Psoas muscle (tissue), 8 donors: ENCODE data around the gene HIPK4. TPM values are rescaled to one million over a fixed set of nuclear protein-coding genes. Genes with fewer than 3 reads are reported as not detected.

Experiments used
- ATAC-seq, 4 donors: fragments of 200-7000 bp; cut with Tn5 transposase; one replicate each; pipeline ENCODE4 v1.9.1; 2020; ENCODE audit warnings: moderate library complexity in 3 of 4, mild to moderate bottlenecking in 2 of 4
- DNase-seq, 2 donors: peaks; one replicate each; pipeline ENCODE4 v3.0.0-alpha.2; 2020
- H3K27ac ChIP-seq: fragments of 200-600 bp; one replicate; pipeline ENCODE4 v1.8.0; 2022
- H3K27me3 ChIP-seq, 3 donors: fragments of 200-600 bp in 1 of 3; one replicate each; pipeline versions ENCODE4 v1.6.1 to v1.8.0; 2013 to 2022; ENCODE audit warnings: low read length in 2 of 3, mild to moderate bottlenecking in 2 of 3, moderate library complexity in 1 of 3; ENCODE audit not compliant: insufficient read depth in 3 of 3
- H3K36me3 ChIP-seq, 2 donors: fragments of 200-600 bp in 1 of 2; one replicate each; pipeline versions ENCODE4 v1.6.1 to v1.8.0; 2013 to 2022; ENCODE audit warnings: low read depth in 1 of 2, mild to moderate bottlenecking in 1 of 2, moderate library complexity in 1 of 2; ENCODE audit not compliant: insufficient read depth in 1 of 2
- H3K4me1 ChIP-seq: fragments of 200-600 bp; one replicate; pipeline ENCODE4 v1.8.0; 2022
- H3K4me3 ChIP-seq: fragments of 200-600 bp; one replicate; pipeline ENCODE4 v1.8.0; 2022; ENCODE audit warnings: mild to moderate bottlenecking
- H3K9me3 ChIP-seq: fragments of 200-600 bp; one replicate; pipeline ENCODE4 v1.8.0; 2022
- CTCF ChIP-seq: fragments of 200-600 bp; IDR thresholded peaks from one replicate; pipeline ENCODE4 v1.8.0; 2022; ENCODE audit warnings: antibody characterized with exemption
- WGBS, 3 donors: extraction: QIAGEN DNeasy Blood & Tissue Kit; methylation state at CpG; one replicate each; pipeline versions ENCODE4 v1.1.6 to v1.1.7; 2013; 5-methylcytosine and 5-hydroxymethylcytosine counted together
- intact Hi-C, 2 donors: fragments of 100-400 bp; cut with DNase I; formaldehyde crosslinking; loops; one replicate each; pipeline versions ENCODE4 v1.11.0 to v1.14.2; 2022
- polyA plus RNA-seq, 3 donors: library from polyadenylated mRNA; stranded (reverse); fragments of 200-250 nt; gene quantifications; one replicate each; pipeline ENCODE4 v1.2.3, GENCODE V29; 2013
- total RNA-seq, 4 donors: library from RNA; stranded (reverse); fragmentation: NEBNext Ultra II Directional in 2 of 4; extraction: Animal tissue kit (Norgen Biotek cat#: 25700) in 2 of 4; gene quantifications; one replicate each; pipeline versions ENCODE4 v1.2.1 to v1.2.4, GENCODE V29; 2021 to 2023
- donor health status: healthy with polysubstance abuse.
- donor health status: DM: no; HTN: no; CAD: no; lungs with moderate emphysema.
- donor health status: Bipolar disorder and iron deficiency.
- donor health status: healthy.
- donor health status: DM: yes; HTN: yes; CAD: no.
- donor health status: DM: no; HTN: no; CAD: no.
- donor health status: DM: no; HTN: no; CAD: no.
- donor health status: DM: yes; HTN: yes; CAD: no.

The HIPK4 gene
- total and polyA plus RNA-seq, 7 donors: 0.03 to 0.11 (median 0.08) TPM; not detected in 4

DNA sequence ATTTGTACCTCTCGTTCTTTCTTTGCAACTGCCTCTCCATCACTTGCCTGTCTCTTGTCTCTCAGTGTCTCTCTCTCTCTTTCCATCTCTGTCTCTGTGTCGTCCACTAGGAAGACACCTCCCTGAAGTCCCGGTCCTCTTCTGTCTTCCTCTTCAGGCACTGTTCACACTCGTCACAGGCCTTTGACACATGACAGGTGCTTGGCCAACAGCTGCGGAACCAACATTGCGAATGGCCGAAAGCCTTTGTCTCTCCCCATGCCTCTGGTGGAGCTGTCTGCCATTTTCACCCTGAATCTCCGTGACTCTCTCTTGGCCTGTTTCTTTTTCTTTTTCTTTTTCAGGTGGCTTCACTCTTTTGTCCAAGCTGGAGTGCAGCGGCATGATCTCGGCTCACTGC is 2.8 kb downstream of the HIPK4 start:
- no peaks in the 10 kb centered on the region for H3K4me1 ChIP-seq
- H3K27ac ChIP-seq: no peak overlapping the region
- no peak for DNase-seq
- WGBS, 3 donors: 59 to 64% (median 61%) methylated on average over 10 of the region's 10 CpGs
- intact Hi-C loops: no loop called here
- no peak overlapping the region for H3K4me3 ChIP-seq
- no peak for TF ChIP-seq CTCF
- H3K27me3 ChIP-seq: no peaks in the 10 kb centered on the region
- H3K9me3 ChIP-seq: no peaks in the 10 kb centered on the region
- no peak for ATAC-seq
- no peaks in the 10 kb centered on the region for H3K36me3 ChIP-seq

GRCh38 chr19:40383668-40384248 is 6.2 kb downstream of the HIPK4 start:
- no peak for DNase-seq
- intact Hi-C loops: no loop called here

GRCh38 chr19:40381321-40381720 is 8.7 kb downstream of the HIPK4 start:
- H3K27me3 ChIP-seq: no peaks in the 10 kb centered on the region
- TF ChIP-seq CTCF: no peak
- DNase-seq: no peak
- no peak overlapping the region for H3K4me3 ChIP-seq
- 75 to 92% (median 79%) methylated on average over 3 of the region's 3 CpGs for WGBS, 3 donors
- ATAC-seq: no peak
- H3K4me1 ChIP-seq: no peaks in the 10 kb centered on the region
- H3K36me3 ChIP-seq: peaks cover 0 to 36% of the 10 kb centered on the region in 2 donors
- H3K9me3 ChIP-seq: no peaks in the 10 kb centered on the region
- no peak overlapping the region for H3K27ac ChIP-seq
- intact Hi-C loops: no loop called here

More at GRCh38 chr19:40383668-40384248, 6.2 kb downstream of the HIPK4 start:
- 76 to 84% (median 81%) methylated on average over 28 of the region's 28 CpGs for WGBS, 3 donors
- H3K9me3 ChIP-seq: no peaks in the 10 kb centered on the region
- no peaks in the 10 kb centered on the region for H3K4me1 ChIP-seq
- peaks cover 0 to 18% of the 10 kb centered on the region in 2 donors for H3K36me3 ChIP-seq
- H3K4me3 ChIP-seq: no peak overlapping the region
- no peaks in the 10 kb centered on the region for H3K27me3 ChIP-seq
- no peak overlapping the region for H3K27ac ChIP-seq
- ATAC-seq: no peak
- TF ChIP-seq CTCF: no peak

DNA sequence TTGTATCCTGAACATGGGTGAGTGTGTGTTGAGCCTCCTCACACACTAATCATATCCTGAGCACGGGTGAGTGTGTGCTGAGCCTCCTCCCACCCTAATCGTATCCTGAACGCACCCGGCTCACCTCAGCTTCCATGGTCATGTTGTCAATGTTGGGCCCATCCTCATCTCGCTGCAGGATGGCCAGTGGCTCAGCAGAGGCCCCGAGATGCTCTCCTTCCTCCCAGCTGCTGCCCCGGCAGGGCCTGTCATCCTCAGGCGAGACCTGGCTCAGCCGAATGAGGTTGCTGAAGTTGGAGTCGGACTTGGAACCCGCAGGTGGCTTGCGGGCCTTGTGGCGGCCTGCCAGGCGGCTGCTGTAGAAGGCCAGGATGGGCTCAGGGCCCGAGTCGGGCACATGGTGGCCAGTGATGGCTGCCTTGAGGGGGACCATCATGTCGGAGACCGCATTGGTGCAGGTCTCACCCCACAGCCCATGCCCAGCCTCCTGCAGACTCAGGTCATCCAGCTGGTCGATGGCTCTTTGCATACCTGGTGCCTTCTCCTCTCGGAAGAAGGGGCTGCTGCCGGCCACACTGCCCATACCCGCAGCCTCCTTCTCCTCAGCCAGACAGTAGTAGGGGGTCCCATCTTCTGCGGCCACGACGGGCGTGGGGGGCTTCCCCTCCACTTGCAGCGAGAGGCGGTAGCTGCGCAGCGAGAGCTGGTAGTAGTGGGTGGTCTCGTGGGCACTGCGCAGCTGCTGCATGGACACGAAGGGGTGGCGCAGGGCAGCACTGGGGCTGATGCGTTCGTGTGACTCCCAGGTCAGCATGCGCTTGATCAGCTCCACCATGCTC is 9.6 kb downstream of the HIPK4 start:
- intact Hi-C loops: no loop called here
- H3K36me3 ChIP-seq: peaks cover 0 to 43% of the 10 kb centered on the region in 2 donors
- 74 to 86% (median 77%) methylated on average over 31 to 37 of the region's 37 CpGs for WGBS, 3 donors
- H3K9me3 ChIP-seq: no peaks in the 10 kb centered on the region
- no peaks in the 10 kb centered on the region for H3K27me3 ChIP-seq
- no peak overlapping the region for H3K4me3 ChIP-seq
- ATAC-seq (no peak), DNase-seq (no peak)
- no peak for TF ChIP-seq CTCF
- H3K4me1 ChIP-seq: no peaks in the 10 kb centered on the region
- H3K27ac ChIP-seq: no peak overlapping the region
